Stimulated activated CD4-positive, alpha-beta T cell treated with anti-CD3 and anti-CD28 coated beads, Interleukin-1b, Interleukin-23, amount 100 ng/mL, for 24 hours (primary cell): ENCODE measurements around the gene KIF18A.
"Not testable (repeated sequence)": the region's sequence is repeated elsewhere in the genome, so short reads cannot be mapped to it uniquely, and the experiment has no call there.

Experiments used
- DNase-seq, 4 experiments: peaks; one replicate each; pipeline ENCODE4 v3.0.0-alpha.2; 2020; ENCODE audit warnings: low read depth in 4 of 4, low spot score in 1 of 4

Gene KIF18A

GRCh38 chr11:28107750-28108618 lies at the start of gene KIF18A, which contains the start of gene METTL15:
Gene KIF18A, minus strand, starts transcription at chr11:28108156. Its CDS starts 10,209 bp downstream, at chr11:28097947.
Gene METTL15, plus strand, starts transcription at chr11:28108388. Its CDS starts 4,947 bp downstream, at chr11:28113335.
- peak; percentile 93 to 98 (median 96) for DNase-seq

- no peak for DNase-seq
Observed at GRCh38 chr11:28153586-28153985, 45.6 kb upstream of the KIF18A start.

GRCh38 chr11:28152743-28153142 lies 44.8 kb upstream of the KIF18A start:
- DNase-seq: no peak

GRCh38 chr11:28146123-28146751 lies 38.3 kb upstream of the KIF18A start:
- no peak for DNase-seq

- no peak for DNase-seq
Observed at GRCh38 chr11:28144808-28145207, 36.9 kb upstream of the KIF18A start.

GRCh38 chr11:28142724-28143123 lies 34.8 kb upstream of the KIF18A start:
- no peak for DNase-seq

- no peak for DNase-seq
Observed at GRCh38 chr11:28140689-28141455, 32.9 kb upstream of the KIF18A start.

GRCh38 chr11:28139841-28140415 lies 32.0 kb upstream of the KIF18A start:
- DNase-seq: no peak

GRCh38 chr11:28137832-28138231 lies 29.9 kb upstream of the KIF18A start:
- DNase-seq: no peak

- DNase-seq: no peak
Observed at GRCh38 chr11:28137366-28137765, 29.4 kb upstream of the KIF18A start.

GRCh38 chr11:28136157-28136556 lies 28.2 kb upstream of the KIF18A start:
- DNase-seq: not testable (repeated sequence)

- DNase-seq: no peak
Observed at GRCh38 chr11:28133146-28133545, 25.2 kb upstream of the KIF18A start.

GRCh38 chr11:28132548-28132947 lies 24.6 kb upstream of the KIF18A start:
- DNase-seq: no peak

GRCh38 chr11:28123151-28123581 lies 15.2 kb upstream of the KIF18A start:
- no peak for DNase-seq

GRCh38 chr11:28117712-28118111 lies 9.8 kb upstream of the KIF18A start:
- DNase-seq: no peak

- DNase-seq: no peak
Observed at GRCh38 chr11:28114731-28115130, 6.8 kb upstream of the KIF18A start.

- DNase-seq: no peak
Observed at GRCh38 chr11:28114116-28114515, 6.2 kb upstream of the KIF18A start.

- no peak for DNase-seq
Observed at GRCh38 chr11:28110821-28111200, 2.9 kb upstream of the KIF18A start.

GRCh38 chr11:28110108-28110820 lies 2.3 kb upstream of the KIF18A start:
- peak; percentile 21 to 46 (median 34) for DNase-seq

GRCh38 chr11:28108958-28109357 lies 1.0 kb upstream of the KIF18A start:
- DNase-seq: no peak
